Astrocyte (in vitro differentiated cells and primary cell): Measurements from ENCODE around the gene STON2.

Experiments
- EZH2 ChIP-seq: IDR thresholded peaks from 2 replicates; pipeline ENCODE4 v1.6.1; 2012; ENCODE audit warnings: mild to moderate bottlenecking, low read length, inconsistent platforms; ENCODE audit not compliant: insufficient read depth
- TF ChIP-seq, protein P1 (sequence below): IDR thresholded peaks from 2 replicates; pipeline ENCODE4 v1.5.1; 2011; ENCODE audit warnings: low read depth, mild to moderate bottlenecking, inconsistent platforms, low read length, moderate library complexity; ENCODE audit not compliant: insufficient read depth

DNA sequence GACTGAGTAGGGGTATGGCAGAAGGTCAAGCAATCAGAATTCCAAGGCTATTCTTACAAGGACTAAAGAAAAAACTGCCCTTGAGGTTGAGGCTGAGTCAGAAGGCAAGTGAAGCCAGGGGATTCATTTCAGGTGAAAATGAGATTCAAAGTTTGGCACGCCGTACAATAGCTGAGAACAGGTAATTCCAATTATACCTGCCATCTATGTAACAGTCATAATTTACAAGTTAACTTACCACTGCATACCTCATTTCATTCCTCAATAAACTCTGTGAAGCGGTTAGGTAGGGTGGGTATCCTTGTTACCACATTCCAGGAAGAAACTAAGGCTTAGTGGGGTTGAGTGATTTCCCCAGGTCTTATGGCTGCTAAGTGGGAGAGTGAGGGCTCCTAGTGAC is 64.1 kb downstream of the STON2 start:
- TF ChIP-seq EZH2, result no peak
- TF ChIP-seq, protein P1, sequence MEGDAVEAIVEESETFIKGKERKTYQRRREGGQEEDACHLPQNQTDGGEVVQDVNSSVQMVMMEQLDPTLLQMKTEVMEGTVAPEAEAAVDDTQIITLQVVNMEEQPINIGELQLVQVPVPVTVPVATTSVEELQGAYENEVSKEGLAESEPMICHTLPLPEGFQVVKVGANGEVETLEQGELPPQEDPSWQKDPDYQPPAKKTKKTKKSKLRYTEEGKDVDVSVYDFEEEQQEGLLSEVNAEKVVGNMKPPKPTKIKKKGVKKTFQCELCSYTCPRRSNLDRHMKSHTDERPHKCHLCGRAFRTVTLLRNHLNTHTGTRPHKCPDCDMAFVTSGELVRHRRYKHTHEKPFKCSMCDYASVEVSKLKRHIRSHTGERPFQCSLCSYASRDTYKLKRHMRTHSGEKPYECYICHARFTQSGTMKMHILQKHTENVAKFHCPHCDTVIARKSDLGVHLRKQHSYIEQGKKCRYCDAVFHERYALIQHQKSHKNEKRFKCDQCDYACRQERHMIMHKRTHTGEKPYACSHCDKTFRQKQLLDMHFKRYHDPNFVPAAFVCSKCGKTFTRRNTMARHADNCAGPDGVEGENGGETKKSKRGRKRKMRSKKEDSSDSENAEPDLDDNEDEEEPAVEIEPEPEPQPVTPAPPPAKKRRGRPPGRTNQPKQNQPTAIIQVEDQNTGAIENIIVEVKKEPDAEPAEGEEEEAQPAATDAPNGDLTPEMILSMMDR, result no peak
